GM18502 (cell line): ENCODE results near the gene RBM10.

Experiments
- ATAC-seq: cut with Tn5 transposase; IDR thresholded peaks from one replicate; pipeline ENCODE4 v1.9.1; 2021; ENCODE audit warnings: mild to moderate bottlenecking; ENCODE audit not compliant: unreplicated experiment, poor library complexity

RBM10 gene

GRCh38 chrX:47146936-47147859 lies 2.2 kb downstream of the RBM10 start:
- no peak for ATAC-seq

- ATAC-seq, result no peak
These were observed 3.9 kb downstream of the RBM10 start for GRCh38 chrX:47148946-47149345.

- no peak for ATAC-seq
These were observed 6.4 kb downstream of the RBM10 start for GRCh38 chrX:47151435-47151834.

- no peak for ATAC-seq
These were observed 11.8 kb downstream of the RBM10 start for GRCh38 chrX:47156611-47157520.

GRCh38 chrX:47158131-47158530 lies 13.1 kb downstream of the RBM10 start:
- no peak for ATAC-seq

- ATAC-seq, result no peak
These were observed 13.8 kb downstream of the RBM10 start for GRCh38 chrX:47158781-47159180.

- no peak for ATAC-seq
These were observed 15.8 kb downstream of the RBM10 start for GRCh38 chrX:47160781-47161180.

GRCh38 chrX:47162927-47163583 lies 18.0 kb downstream of the RBM10 start:
- ATAC-seq, result no peak

- no peak for ATAC-seq
These were observed 19.4 kb downstream of the RBM10 start for GRCh38 chrX:47164420-47164819.

- ATAC-seq, result no peak
These were observed 21.1 kb downstream of the RBM10 start for GRCh38 chrX:47166126-47166525.

GRCh38 chrX:47168495-47169073 lies 23.6 kb downstream of the RBM10 start:
- no peak for ATAC-seq

GRCh38 chrX:47169273-47169672 lies 24.3 kb downstream of the RBM10 start:
- ATAC-seq, result no peak

GRCh38 chrX:47169726-47170515 lies 24.9 kb downstream of the RBM10 start:
- ATAC-seq, result no peak

GRCh38 chrX:47170861-47171692 lies 26.1 kb downstream of the RBM10 start:
- no peak for ATAC-seq

- no peak for ATAC-seq
These were observed 27.0 kb downstream of the RBM10 start for GRCh38 chrX:47171996-47172395.

- ATAC-seq, result no peak
These were observed 27.5 kb downstream of the RBM10 start for GRCh38 chrX:47172549-47172948.

- no peak for ATAC-seq
These were observed 28.2 kb downstream of the RBM10 start for GRCh38 chrX:47172971-47173792.

- ATAC-seq, result no peak
These were observed 29.4 kb downstream of the RBM10 start for GRCh38 chrX:47174376-47174775.
